Putamen (tissue), 1 donor: ENCODE measurements around the gene TIAM2.

Experiments used
- DNase-seq: peaks from one replicate; pipeline ENCODE4 v3.0.0-alpha.2; 2016; ENCODE audit warnings: low spot score

TIAM2 gene

GRCh38 chr6:155235087-155235486 is 240.0 kb downstream of the TIAM2 start:
- no peak for DNase-seq

GRCh38 chr6:155237613-155238012 is 242.5 kb downstream of the TIAM2 start:
- no peak for DNase-seq

- no peak for DNase-seq
Measured at GRCh38 chr6:155240905-155241600, 245.9 kb downstream of the TIAM2 start.

- DNase-seq = no peak
Measured at GRCh38 chr6:155241966-155242365, 246.9 kb downstream of the TIAM2 start.

- no peak for DNase-seq
Measured at GRCh38 chr6:155244434-155244833, 249.3 kb downstream of the TIAM2 start.

- DNase-seq = no peak
Measured at GRCh38 chr6:155245193-155245592, 250.1 kb downstream of the TIAM2 start.

GRCh38 chr6:155245831-155246230 is 250.7 kb downstream of the TIAM2 start:
- no peak for DNase-seq

GRCh38 chr6:155246825-155247224 is 251.7 kb downstream of the TIAM2 start:
- DNase-seq = no peak

- DNase-seq = no peak
Measured at GRCh38 chr6:155247618-155248007, 252.5 kb downstream of the TIAM2 start.

- DNase-seq = peak; percentile 63
Measured at GRCh38 chr6:155248008-155249001, 253.2 kb downstream of the TIAM2 start.

- DNase-seq = no peak
Measured at GRCh38 chr6:155250701-155251381, 255.7 kb downstream of the TIAM2 start.

GRCh38 chr6:155252581-155252980 is 257.5 kb downstream of the TIAM2 start:
- peak; percentile 82 for DNase-seq

GRCh38 chr6:155253337-155253736 is 258.2 kb downstream of the TIAM2 start:
- DNase-seq = no peak

GRCh38 chr6:155254139-155254538 is 259.0 kb downstream of the TIAM2 start:
- DNase-seq = no peak

GRCh38 chr6:155256122-155256795 is 261.1 kb downstream of the TIAM2 start:
- no peak for DNase-seq

GRCh38 chr6:155257796-155258195 is 262.7 kb downstream of the TIAM2 start:
- DNase-seq = no peak

GRCh38 chr6:155259204-155259603 is 264.1 kb downstream of the TIAM2 start:
- no peak for DNase-seq

- no peak for DNase-seq
Measured at GRCh38 chr6:155259897-155260296, 264.8 kb downstream of the TIAM2 start.

- DNase-seq = no peak
Measured at GRCh38 chr6:155260686-155261085, 265.6 kb downstream of the TIAM2 start.

- no peak for DNase-seq
Measured at GRCh38 chr6:155261111-155261900, 266.2 kb downstream of the TIAM2 start.

- no peak for DNase-seq
Measured at GRCh38 chr6:155262655-155263054, 267.5 kb downstream of the TIAM2 start.
